ENCODE data around the gene MRI1.

- no peak for TF ChIP-seq CTCF (IDR thresholded peaks at IDR 0.05)
- TF ChIP-seq POLR2A (IDR thresholded peaks at IDR 0.05; ENCODE audit: low read depth), result no peak
Observed at GRCh38 chr19:13765395-13766094, 1.2 kb downstream of the MRI1 start.
